Loucy (cell line): ENCODE measurements around the gene CD86.
"Not testable (repeated sequence)": the region's sequence is repeated elsewhere in the genome, so short reads cannot be mapped to it uniquely, and the experiment has no call there.

ENCODE experiments used
- EZH2phosphoT487 ChIP-seq: fragments of 200-600 bp; IDR thresholded peaks from 2 replicates; pipeline ENCODE4 v1.6.1; 2018; ENCODE audit warnings: antibody characterized with exemption, mild to moderate bottlenecking, moderate library complexity, borderline replicate concordance
- TF ChIP-seq, protein P1 (sequence below): fragments of 200-600 bp; sonication (generic); conservative IDR thresholded peaks from 2 replicates; pipeline ENCODE4 v1.5.1; 2014; ENCODE audit warnings: mild to moderate bottlenecking, antibody characterized with exemption, low read length

DNA sequence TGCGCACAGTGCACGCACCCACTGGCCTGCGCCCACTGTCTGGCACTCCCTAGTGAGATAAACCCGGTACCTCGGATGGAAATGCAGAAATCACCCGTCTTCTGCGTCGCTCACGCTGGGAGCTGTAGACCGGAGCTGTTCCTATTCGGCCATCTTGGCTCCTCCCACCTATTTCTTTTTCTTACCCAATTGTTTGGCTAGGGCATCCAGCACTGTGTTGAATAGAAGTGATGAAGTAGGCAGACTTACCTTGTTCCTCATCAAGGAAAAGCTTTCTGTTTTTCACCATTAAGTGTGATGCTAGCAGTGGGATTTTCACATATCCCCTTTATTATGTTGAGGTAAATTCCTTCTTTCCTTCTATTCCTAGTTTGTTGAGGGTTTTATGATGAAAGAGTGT is 7.4 kb upstream of the CD86 start:
- TF ChIP-seq, protein P1, sequence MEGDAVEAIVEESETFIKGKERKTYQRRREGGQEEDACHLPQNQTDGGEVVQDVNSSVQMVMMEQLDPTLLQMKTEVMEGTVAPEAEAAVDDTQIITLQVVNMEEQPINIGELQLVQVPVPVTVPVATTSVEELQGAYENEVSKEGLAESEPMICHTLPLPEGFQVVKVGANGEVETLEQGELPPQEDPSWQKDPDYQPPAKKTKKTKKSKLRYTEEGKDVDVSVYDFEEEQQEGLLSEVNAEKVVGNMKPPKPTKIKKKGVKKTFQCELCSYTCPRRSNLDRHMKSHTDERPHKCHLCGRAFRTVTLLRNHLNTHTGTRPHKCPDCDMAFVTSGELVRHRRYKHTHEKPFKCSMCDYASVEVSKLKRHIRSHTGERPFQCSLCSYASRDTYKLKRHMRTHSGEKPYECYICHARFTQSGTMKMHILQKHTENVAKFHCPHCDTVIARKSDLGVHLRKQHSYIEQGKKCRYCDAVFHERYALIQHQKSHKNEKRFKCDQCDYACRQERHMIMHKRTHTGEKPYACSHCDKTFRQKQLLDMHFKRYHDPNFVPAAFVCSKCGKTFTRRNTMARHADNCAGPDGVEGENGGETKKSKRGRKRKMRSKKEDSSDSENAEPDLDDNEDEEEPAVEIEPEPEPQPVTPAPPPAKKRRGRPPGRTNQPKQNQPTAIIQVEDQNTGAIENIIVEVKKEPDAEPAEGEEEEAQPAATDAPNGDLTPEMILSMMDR, result not testable (repeated sequence)
- not testable (repeated sequence) for TF ChIP-seq EZH2phosphoT487
